ENCODE data around the gene NHSL1.

The NHSL1 gene

GRCh38 chr6:138492113-138492512 is 7.2 kb downstream of the NHSL1 start:
- DNase-seq: no peak

DNA sequence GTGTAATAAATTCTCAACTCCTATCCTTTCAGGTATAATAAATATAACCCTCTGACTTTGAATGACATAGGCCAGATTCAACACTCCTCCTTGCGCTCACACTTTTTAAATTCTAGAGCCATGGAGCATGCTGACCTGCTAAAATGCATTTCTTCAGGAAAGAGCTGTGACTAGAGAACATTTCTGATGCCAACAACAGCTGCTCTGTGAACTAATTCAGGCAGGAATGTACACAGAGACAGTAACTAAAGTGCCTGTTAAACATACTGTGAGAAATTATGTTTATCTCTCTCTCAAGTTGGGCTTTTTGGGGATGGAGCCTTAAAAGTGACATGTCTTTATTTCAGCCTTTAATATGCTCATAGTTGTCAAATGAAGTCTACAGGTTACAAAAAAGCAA is 8.3 kb downstream of the NHSL1 start:
- no peak for DNase-seq

DNA sequence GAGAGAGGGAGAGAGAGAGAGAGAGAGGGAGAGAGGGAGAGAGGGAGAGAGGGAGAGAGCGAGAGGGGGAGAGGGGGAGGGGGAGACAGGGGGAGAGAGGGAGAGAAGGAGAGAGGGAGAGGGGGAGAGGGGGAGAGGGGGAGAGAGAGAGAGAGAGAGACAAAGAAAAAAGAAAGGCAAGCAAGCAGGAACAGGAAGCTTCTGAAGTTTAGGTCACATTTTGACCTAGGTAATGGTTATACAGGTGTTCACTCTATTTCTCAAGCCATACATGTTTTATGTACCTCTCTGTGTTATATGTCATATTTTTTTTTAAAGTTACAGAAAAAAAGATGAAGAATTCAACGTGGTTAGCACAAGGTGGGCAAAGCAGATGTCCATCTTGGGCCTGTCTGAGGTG is 9.4 kb downstream of the NHSL1 start:
- DNase-seq: no peak

DNA sequence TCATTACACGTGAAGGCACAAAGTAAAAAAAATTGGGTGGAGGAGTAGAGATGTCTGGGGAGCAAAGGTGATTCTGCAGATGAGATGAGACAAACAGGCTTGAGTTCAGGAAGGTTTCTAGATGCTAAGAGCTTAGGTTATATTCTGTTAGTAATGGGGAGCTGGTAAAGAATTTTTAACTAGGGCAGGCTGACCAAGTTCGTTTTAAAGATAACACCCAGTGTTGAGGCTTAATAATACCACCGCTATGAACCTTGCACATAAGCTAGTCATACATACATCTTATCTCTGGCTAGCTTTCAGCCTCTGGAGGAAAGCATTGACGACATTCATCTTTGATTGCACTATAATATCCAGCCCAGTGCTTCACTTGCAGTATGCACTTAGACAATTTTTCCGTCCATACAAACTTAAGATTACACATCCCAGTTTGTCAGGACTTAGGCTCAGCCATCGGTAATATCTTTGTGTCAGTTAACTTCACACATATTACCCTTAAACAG is 12.1 kb downstream of the NHSL1 start:
- DNase-seq: no peak

DNA sequence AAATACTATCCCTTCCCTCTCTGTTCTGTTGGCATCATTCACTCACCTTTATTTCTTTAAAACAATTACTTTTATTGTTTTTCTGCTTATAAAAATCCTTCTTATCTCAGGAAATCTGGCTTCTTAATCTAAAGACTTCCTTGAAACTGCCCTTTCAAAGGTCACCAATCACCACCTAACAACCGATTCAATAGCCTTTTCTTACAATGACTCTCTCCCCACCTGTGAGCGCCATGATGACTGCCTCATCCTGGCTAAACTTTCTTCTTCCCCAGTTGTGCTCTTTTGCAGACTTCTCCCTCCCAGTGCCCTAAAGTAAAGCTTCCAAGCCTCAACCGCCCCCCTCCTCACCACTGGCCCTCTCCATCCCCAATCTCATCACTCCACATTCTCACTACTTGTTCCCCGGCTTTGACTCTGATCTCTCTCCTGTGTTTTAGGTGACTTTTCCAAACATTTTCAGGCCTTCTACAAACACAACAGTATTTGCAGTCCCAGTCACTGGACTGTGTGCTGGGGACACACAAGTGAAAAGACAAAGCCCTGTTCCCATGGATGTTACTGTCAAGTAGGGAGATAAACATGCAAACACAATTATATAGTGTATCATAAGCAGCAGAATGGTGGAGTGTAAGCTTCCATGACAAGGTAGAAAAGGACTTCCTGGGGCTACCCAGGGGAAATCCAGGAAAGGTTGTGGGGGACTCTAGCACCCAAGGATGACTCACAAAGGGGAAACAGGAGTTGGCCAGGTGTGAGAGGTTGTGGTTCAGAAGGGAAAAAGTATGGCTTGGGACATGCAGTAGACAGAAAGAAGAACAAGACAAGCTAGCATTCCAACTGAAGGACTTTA is 12.8 kb downstream of the NHSL1 start:
- no peak for DNase-seq

- DNase-seq: no peak
Observed at GRCh38 chr6:138485586-138486248, 13.6 kb downstream of the NHSL1 start.

DNA sequence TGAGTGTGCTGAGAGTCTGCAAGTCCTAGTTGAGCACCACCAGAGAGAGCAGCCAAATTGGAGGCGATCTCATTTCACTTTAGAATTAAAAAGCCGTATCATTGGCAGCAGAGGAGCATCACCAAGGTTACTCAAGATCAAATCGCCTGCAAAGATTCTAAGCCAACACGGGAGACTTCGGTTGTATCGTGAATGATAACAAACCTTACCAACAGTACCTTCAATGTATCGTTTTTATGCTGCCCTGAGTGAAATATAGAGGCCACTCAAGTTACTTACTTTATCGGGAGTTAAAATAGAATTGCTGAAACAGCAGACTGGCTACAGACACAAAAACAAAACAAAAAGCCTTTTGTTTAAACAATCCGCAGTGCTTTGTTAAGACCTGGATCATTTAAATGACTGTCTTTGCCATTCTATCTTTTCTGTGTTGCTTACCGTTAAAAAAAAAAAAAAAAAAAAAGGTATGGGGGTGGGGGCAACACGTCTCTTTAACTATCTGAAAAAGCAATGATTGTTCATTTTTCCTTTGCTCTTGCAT is 14.2 kb downstream of the NHSL1 start:
- DNase-seq: no peak

- no peak for DNase-seq
Observed at GRCh38 chr6:138484018-138484731, 15.1 kb downstream of the NHSL1 start.

- no peak for DNase-seq
Observed at GRCh38 chr6:138482816-138483215, 16.5 kb downstream of the NHSL1 start.

DNA sequence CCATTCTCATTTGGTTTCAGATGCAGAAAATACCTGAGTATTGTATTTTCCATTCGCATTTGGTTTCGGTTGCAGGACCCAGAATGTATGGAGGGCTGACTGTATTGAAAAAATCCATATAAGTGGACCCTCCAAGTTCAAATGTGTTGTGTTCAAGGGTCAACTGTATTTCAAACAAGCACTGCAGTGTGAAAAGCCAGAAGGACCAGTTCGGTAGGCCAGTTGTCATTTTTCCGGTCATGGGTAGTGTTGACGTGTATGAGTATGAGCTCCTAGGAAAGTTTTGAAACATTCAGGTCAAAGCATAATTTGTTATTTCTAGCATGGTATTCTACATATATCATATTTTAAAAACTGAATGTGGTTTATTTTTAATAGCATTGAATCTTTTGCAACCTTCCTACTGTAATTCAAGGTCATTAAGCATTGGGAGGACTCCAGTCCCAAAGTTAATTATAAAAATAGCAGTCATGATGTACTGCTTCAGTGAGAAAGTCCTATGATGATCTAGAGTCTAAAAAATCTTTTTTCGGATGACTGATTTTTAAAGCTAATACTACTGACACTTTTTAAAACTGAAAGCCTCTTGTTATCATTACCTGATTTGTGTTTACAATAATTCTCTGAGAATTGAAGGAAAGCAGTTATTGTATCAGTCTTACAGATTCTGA is 18.9 kb downstream of the NHSL1 start:
- DNase-seq: no peak

GRCh38 chr6:138477913-138478539 is 21.3 kb downstream of the NHSL1 start:
- no peak for DNase-seq

GRCh38 chr6:138476116-138476515 is 23.2 kb downstream of the NHSL1 start:
- no peak for DNase-seq

- no peak for DNase-seq
Observed at GRCh38 chr6:138473144-138473543, 26.1 kb downstream of the NHSL1 start.

DNA sequence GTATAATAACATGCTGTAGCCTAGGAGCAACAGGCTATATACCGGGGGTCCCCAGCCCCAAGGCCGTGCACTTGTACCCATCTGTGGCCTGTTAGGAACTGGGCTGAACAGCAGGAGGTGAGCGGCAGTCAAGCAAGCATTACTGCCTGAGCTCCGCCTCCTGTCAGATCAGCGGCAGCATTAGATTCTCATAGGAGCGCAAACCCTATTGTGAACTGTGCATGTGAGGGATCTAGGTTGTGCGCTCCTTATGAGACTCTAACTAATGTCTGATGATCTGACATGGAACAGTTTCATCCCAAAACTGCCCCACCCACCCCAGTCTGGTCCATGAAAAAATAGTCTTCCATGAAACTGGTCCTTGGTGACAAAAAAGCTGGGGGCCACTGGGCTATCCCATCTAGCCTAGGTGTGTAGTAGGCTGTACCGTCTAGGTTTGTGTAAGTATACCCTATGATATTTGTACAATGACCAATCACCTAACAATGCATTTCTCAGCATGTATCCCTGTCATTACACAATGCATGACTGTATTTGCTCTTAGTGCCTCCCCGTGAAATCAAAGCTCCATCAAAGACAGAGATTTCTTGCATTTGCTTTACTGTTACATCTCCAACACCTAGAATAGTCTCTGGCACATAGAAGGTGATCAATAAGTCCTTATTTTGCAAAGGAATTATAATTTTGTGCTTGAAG is 30.8 kb downstream of the NHSL1 start:
- no peak for DNase-seq

DNA sequence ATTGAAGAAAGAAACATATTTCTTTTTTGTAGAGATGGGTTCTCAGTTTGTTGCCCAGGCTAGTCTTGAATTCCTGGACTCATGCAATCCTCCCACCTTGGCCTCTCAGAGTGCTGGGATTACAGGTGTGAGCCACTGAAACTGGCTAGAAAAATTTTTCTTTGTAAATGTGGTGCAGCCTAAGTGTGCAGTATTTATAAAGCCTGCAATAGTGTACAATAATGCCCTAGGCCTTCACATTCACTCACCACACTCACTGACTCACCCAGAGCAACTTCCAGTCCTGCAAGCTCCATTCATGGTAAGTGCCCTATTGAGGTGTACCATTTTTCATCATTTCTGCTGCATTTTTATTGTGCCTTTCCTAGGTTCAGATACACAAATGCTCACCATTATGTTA is 31.4 kb downstream of the NHSL1 start:
- no peak for DNase-seq

DNA sequence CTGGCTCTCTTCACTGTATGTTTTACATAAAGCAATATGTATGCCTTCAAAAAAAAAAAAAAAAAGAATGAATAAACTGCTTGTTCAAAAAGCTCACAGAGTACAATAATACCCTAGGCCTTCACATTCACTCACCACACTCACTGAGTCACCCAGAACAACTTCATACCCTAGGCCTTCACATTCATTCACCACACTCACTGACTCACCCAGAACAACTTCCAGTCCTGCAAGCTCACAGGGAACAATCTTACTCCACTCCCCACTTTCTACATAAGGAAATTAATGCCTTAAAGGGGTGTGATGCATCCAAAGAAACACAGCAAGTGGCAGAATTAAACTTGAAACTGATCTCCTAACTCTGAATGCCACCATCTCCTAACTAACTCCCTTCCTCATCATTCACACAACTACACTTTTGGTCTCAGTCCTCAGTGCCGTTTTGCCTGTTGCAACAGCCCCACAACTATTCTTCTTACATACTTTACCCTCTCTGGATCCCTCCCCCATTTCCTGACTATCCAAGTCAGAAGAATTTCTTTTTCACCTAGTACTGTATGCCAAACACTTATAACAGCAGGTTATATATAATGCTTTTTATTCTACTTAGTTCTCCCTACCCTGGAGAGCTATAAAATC is 34.2 kb downstream of the NHSL1 start:
- DNase-seq: no peak

DNA sequence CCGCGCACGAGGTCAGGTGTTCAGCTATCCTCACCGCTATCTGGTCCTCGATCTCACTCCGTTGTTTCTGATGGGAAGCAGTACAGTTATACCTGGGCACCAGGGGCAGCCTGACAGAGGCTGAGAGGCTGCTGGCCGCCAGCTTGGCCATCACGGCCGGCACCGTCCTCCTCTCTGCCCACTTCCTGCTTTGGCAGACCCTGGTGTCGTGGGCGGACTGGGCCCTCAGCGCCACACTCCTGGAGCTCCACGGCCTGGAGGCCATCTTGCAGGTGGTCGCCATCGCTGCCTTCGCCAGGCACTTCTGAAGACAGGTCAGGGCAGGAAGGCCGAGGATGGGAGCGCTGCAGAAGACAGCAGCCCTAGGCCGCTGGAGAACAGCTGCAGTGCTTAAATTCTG is 35.2 kb downstream of the NHSL1 start:
- no peak for DNase-seq

DNA sequence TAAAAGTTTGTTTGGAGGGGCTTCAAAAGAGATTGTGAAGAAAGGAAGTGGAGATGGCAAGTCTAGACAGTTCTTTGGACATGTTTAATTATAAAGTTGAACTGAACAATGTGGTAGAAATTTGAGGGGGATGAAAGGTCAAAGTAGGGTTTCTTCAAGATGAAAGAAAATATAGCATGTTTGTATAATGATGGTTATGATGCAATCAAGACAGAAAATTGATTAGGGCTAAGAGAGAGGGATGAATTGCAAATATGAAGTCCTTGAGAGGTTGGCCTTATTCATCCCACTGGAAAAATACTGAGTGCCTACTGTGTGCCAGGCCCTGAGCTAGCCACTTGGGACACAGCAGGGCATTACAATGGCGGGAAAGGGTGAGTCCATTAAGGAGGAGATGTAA is 37.6 kb downstream of the NHSL1 start:
- DNase-seq: no peak

DNA sequence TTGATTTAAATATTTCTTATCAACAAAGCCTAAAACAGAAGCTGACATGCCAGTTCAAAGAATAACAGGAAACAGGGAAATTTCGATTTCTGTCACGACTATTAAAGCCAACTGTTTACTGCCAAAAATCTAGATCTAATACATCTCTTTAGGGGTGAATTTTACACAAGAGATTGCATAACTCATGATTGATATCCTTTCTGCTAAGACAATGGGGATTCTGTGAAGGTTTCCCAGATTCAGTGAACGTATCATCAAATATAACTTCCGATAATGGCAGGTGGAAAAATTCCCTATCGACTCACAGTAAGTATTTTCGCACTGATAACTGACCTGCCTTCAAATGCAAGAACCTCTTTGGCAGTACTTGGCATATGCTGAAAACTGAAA is 42.9 kb downstream of the NHSL1 start:
- DNase-seq: no peak

GRCh38 chr6:138455746-138456400 is 43.4 kb downstream of the NHSL1 start:
- DNase-seq: no peak

All from activated T-cell treated with anti-CD3 and anti-CD28 coated beads, Interleukin-2, amount 50 U/mL, for 48 hours (primary cell).